Measurements from ENCODE around the gene MYO1D. TPM values are rescaled to one million over a fixed set of nuclear protein-coding genes. Genes with fewer than 3 reads are reported as not detected.

Gene MYO1D
- total and polyA plus RNA-seq, 2 of the 13 experiments (the other 11 are each of a cell fraction or from before 2014, with no cell fraction given) = 13.2 to 17.3 TPM

GRCh38 chr17:32481193-32481592 lies 395.7 kb downstream of the MYO1D start:
- in situ Hi-C loops (cut with HindIII; ENCODE audit: extremely low pct_ligation_motif_present, low pct_unique_long_range_greater_than_20kb) (loop anchor here (10.0 kb wide), 1 partner anchor 274 kb away; no protein-coding TSS in a partner anchor), intact Hi-C loops (cut with micrococcal nuclease; ENCODE audit: unreplicated experiment) (loop anchor here (5.0 kb wide), 1 partner anchor 276 kb away; no protein-coding TSS in a partner anchor)
- 96% methylated on average over 8 of the region's 8 CpGs for WGBS (ENCODE audit: low lambda C conversion rate)
- Histone ChIP-seq H3K4me3 (replicated peaks in 1 of 3; ENCODE audit: insufficient read depth in 1 of 3, low read depth in 2 of 3, low read length in 3 of 3) (no peak overlapping the region), H3K9ac (ENCODE audit: insufficient read depth, low read depth, low read length) (no peak overlapping the region), H3K4me1 (ENCODE audit: insufficient read depth, low read length) (peaks cover 17% of the 10 kb centered on the region), H2AFZ (ENCODE audit: low read length) (no peak overlapping the region), H3K79me2 (ENCODE audit: insufficient read depth, low read length) (no peaks in the 10 kb centered on the region), H4K20me1 (ENCODE audit: insufficient read depth, low read length) (no peaks in the 10 kb centered on the region), H3K4me2 (ENCODE audit: low read depth, low read length) (no peak overlapping the region), H3K36me3 (replicated peaks in 1 of 2; ENCODE audit: control insufficient read depth in 1 of 2, insufficient read depth in 2 of 2, low read length in 2 of 2) (peaks cover 17 to 60% of the 10 kb centered on the region in 2 experiments), H3K9me3 (ENCODE audit: low read length) (no peaks in the 10 kb centered on the region), H3K27ac (ENCODE audit: extremely low read length, insufficient read depth, low read length) (no peak overlapping the region), H3K27me3 (ENCODE audit: control insufficient read depth in 1 of 2, insufficient read depth in 2 of 2, low read length in 2 of 2) (no peaks in the 10 kb centered on the region)
- no TSS peak for BruUV-seq (replicated peaks)
- FAIRE-seq = no peak
- no peak for DNase-seq (ENCODE audit: low spot score)
- no peak for ATAC-seq
- CTCF ChIA-PET (ENCODE audit: low intra/inter-chr PET ratio, low total read pairs) = no interaction called here
- POLR2A ChIA-PET = no interaction called here
- no peak for TF ChIP-seq THAP7 (CRISPR knock-in tag; IDR thresholded peaks at IDR 0.05)
- TF ChIP-seq CBX5 (CRISPR knock-in tag; IDR thresholded peaks at IDR 0.05; ENCODE audit: borderline replicate concordance) = no peak
- TF ChIP-seq, protein P1, sequence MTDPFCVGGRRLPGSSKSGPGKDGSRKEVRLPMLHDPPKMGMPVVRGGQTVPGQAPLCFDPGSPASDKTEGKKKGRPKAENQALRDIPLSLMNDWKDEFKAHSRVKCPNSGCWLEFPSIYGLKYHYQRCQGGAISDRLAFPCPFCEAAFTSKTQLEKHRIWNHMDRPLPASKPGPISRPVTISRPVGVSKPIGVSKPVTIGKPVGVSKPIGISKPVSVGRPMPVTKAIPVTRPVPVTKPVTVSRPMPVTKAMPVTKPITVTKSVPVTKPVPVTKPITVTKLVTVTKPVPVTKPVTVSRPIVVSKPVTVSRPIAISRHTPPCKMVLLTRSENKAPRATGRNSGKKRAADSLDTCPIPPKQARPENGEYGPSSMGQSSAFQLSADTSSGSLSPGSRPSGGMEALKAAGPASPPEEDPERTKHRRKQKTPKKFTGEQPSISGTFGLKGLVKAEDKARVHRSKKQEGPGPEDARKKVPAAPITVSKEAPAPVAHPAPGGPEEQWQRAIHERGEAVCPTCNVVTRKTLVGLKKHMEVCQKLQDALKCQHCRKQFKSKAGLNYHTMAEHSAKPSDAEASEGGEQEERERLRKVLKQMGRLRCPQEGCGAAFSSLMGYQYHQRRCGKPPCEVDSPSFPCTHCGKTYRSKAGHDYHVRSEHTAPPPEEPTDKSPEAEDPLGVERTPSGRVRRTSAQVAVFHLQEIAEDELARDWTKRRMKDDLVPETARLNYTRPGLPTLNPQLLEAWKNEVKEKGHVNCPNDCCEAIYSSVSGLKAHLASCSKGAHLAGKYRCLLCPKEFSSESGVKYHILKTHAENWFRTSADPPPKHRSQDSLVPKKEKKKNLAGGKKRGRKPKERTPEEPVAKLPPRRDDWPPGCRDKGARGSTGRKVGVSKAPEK (CRISPR knock-in tag; IDR thresholded peaks at IDR 0.05; ENCODE audit: borderline replicate concordance) = no peak
- TF ChIP-seq ZNF788 (CRISPR knock-in tag; IDR thresholded peaks at IDR 0.05; ENCODE audit: borderline replicate concordance) = no peak
- no peak for TF ChIP-seq RBM22 (optimal IDR thresholded peaks at IDR 0.05; ENCODE audit: low read length)
- TF ChIP-seq ATF1 (CRISPR knock-in tag; IDR thresholded peaks at IDR 0.05) = no peak
- no peak for TF ChIP-seq PTBP1 (IDR thresholded peaks at IDR 0.05; ENCODE audit: low read depth, low read length, poor library complexity, severe bottlenecking)
- no peak for TF ChIP-seq RNF2 (conservative IDR thresholded peaks at IDR 0.05; ENCODE audit: low read depth)
- no peak for TF ChIP-seq ZNF709 (CRISPR knock-in tag; IDR thresholded peaks at IDR 0.05)
- TF ChIP-seq ZNF773 (CRISPR knock-in tag; IDR thresholded peaks at IDR 0.05; ENCODE audit: borderline replicate concordance) = no peak
- no peak for TF ChIP-seq ZNF441 (CRISPR knock-in tag; IDR thresholded peaks at IDR 0.05; ENCODE audit: borderline replicate concordance)
- TF ChIP-seq NFAT5 (CRISPR knock-in tag; IDR thresholded peaks at IDR 0.05) = no peak
- TF ChIP-seq PCBP2 (optimal IDR thresholded peaks at IDR 0.05; ENCODE audit: low read depth, low read length, poor library complexity, severe bottlenecking) = no peak
- TF ChIP-seq MTERF4 (CRISPR knock-in tag; IDR thresholded peaks at IDR 0.05) = no peak

All from HepG2 (cell line).